Ovary (tissue), 9 donors: ENCODE measurements around the gene FGF19. TPM values are rescaled to one million over a fixed set of nuclear protein-coding genes. Genes with fewer than 3 reads are reported as not detected.

Experiments
- DNase-seq, 5 donors: peaks; one replicate each; pipeline ENCODE4 v3.0.0-alpha.2; 2019 to 2020
- H3K27ac ChIP-seq, 2 donors: fragments of 200-600 bp; one replicate each; pipeline versions ENCODE4 v1.5.1 to v1.8.0; 2019 to 2022
- H3K27me3 ChIP-seq: fragments of 200-600 bp; one replicate; pipeline ENCODE4 v1.8.0; 2022
- H3K36me3 ChIP-seq: fragments of 200-600 bp; sonication (generic); one replicate; pipeline ENCODE4 v1.5.1; 2019
- H3K4me1 ChIP-seq: one replicate; pipeline ENCODE4 v1.8.1; 2013; ENCODE audit warnings: mild to moderate bottlenecking, moderate library complexity; ENCODE audit not compliant: insufficient read depth
- H3K4me3 ChIP-seq: fragments of 200-600 bp; sonication (generic); one replicate; pipeline ENCODE4 v1.5.1; 2017
- H3K9me3 ChIP-seq, 2 donors: fragments of 200-600 bp in 1 of 2; sonication (generic) in 1 of 2; one replicate each; pipeline versions ENCODE4 v1.5.1 to v1.8.1; 2013 to 2019; ENCODE audit warnings: mild to moderate bottlenecking in 1 of 2, moderate library complexity in 1 of 2
- CTCF ChIP-seq, 3 donors: fragments of 450-650 bp in 2 of 3; fragments of 200-600 bp in 1 of 3; IDR thresholded peaks; one replicate each; pipeline versions ENCODE4 v1.5.1 to v1.8.0; 2016 to 2022; ENCODE audit warnings: antibody characterized with exemption in 3 of 3, mild to moderate bottlenecking in 1 of 3
- EP300 ChIP-seq: sonication (generic); formaldehyde crosslinking; IDR thresholded peaks from one replicate; pipeline ENCODE4 v1.6.1; 2017; ENCODE audit warnings: antibody characterized with exemption
- POLR2A ChIP-seq: fragments of 450-650 bp; IDR thresholded peaks from one replicate; pipeline ENCODE4 v1.6.1; 2017; ENCODE audit warnings: antibody characterized with exemption, mild to moderate bottlenecking, moderate library complexity
- WGBS, 3 donors: extraction: QIAGEN DNeasy Blood & Tissue Kit in 1 of 3; methylation state at CpG; one replicate each; pipeline versions ENCODE4 v1.1.5 to v1.1.7; 2013 to 2017; 5-methylcytosine and 5-hydroxymethylcytosine counted together
- intact Hi-C, 4 donors: fragments of 100-400 bp; cut with DNase I; formaldehyde crosslinking; loops; one replicate each; pipeline versions ENCODE4 v1.11.0 to v1.15.1; 2022 to 2023
- polyA plus RNA-seq, 2 donors: library from polyadenylated mRNA; stranded (reverse); fragments of 200-250 nt in 1 of 2; fragments of 350-450 nt in 1 of 2; fragmentation: Illumina TruSeq in 1 of 2; extraction: RNeasy Lipid Tissue Mini Kit (QIAGEN cat#74804) in 1 of 2; gene quantifications; one replicate each; pipeline ENCODE4 v1.2.3, GENCODE V29; 2013 to 2014
- total RNA-seq, 7 donors: library from RNA; depleted of rRNA in 2 of 7; stranded (reverse); fragments of >200 nt in 2 of 7; fragmentation: NEBNext Ultra II Directional in 3 of 7; extraction: Animal tissue kit (Norgen Biotek cat#: 25700) in 3 of 7; gene quantifications; one replicate each; pipeline versions ENCODE4 v1.1.0 to v1.2.4, GENCODE V29; 2016 to 2023
- donor health status: DM: no; HTN: no; CAD: no; lungs with moderate emphysema.
- donor health status: DM: no; HTN: no; CAD: no.
- donor health status: Bipolar disorder and iron deficiency.
- donor health status: DM: yes; HTN: yes; CAD: no.
- donor health status: DM: no; HTN: no; CAD: no.
- donor health status: DM: yes; HTN: yes; CAD: no.

Gene FGF19
- total and polyA plus RNA-seq, 9 donors = 0.31 TPM; not detected in 8

- intact Hi-C loops = no loop called here
- TF ChIP-seq EP300 = no peak
- no peak for TF ChIP-seq CTCF (IDR thresholded peaks at IDR 0.05)
- no peak for TF ChIP-seq POLR2A
- WGBS, 3 donors = 88 to 90% (median 89%) methylated on average over 26 of the region's 26 CpGs
- no peak overlapping the region for H3K4me3 ChIP-seq
- H3K27me3 ChIP-seq = no peaks in the 10 kb centered on the region
- peaks cover 1% of the 10 kb centered on the region for H3K4me1 ChIP-seq
- no peaks in the 10 kb centered on the region for H3K36me3 ChIP-seq
- peak in 1 of 5 donors; percentile 11 for DNase-seq
- H3K27ac ChIP-seq = no peak overlapping the region
- H3K9me3 ChIP-seq = no peaks in the 10 kb centered on the region
These were observed 35.9 kb downstream of the FGF19 start for GRCh38 chr11:69667619-69668604.

- Histone ChIP-seq H3K9me3 (no peaks in the 10 kb centered on the region), H3K27ac (no peak overlapping the region), H3K4me3 (no peak overlapping the region), H3K4me1 (peaks cover 1% of the 10 kb centered on the region), H3K27me3 (no peaks in the 10 kb centered on the region), H3K36me3 (no peaks in the 10 kb centered on the region)
- TF ChIP-seq CTCF (IDR thresholded peaks at IDR 0.05) (no peak), POLR2A (no peak), EP300 (no peak)
- DNase-seq = peak in 1 of 5 donors; percentile 10
- WGBS, 3 donors = 86 to 88% (median 88%) methylated on average over 33 of the region's 33 CpGs
- intact Hi-C loops = no loop called here
These were observed 36.9 kb downstream of the FGF19 start for GRCh38 chr11:69666752-69667536.

- H3K27me3 ChIP-seq = no peaks in the 10 kb centered on the region
- no peak for TF ChIP-seq EP300
- no peak for TF ChIP-seq CTCF (IDR thresholded peaks at IDR 0.05)
- TF ChIP-seq POLR2A = no peak
- peaks cover 1% of the 10 kb centered on the region for H3K4me1 ChIP-seq
- no peak overlapping the region for H3K27ac ChIP-seq
- no peak overlapping the region for H3K4me3 ChIP-seq
- WGBS, 3 donors = 89 to 93% (median 89%) methylated on average over 14 of the region's 14 CpGs
- no peaks in the 10 kb centered on the region for H3K36me3 ChIP-seq
- intact Hi-C loops = no loop called here
- DNase-seq = peak in 1 of 5 donors; percentile 12
- H3K9me3 ChIP-seq = no peaks in the 10 kb centered on the region
These were observed 37.6 kb downstream of the FGF19 start for GRCh38 chr11:69666261-69666660.

GRCh38 chr11:69665669-69666068 lies 38.2 kb downstream of the FGF19 start:
- Histone ChIP-seq H3K4me1 (peaks cover 1% of the 10 kb centered on the region), H3K4me3 (no peak overlapping the region), H3K27me3 (no peaks in the 10 kb centered on the region), H3K36me3 (no peaks in the 10 kb centered on the region), H3K9me3 (no peaks in the 10 kb centered on the region), H3K27ac (no peak overlapping the region)
- WGBS, 3 donors = 88 to 93% (median 92%) methylated on average over 11 of the region's 11 CpGs
- DNase-seq = no peak
- TF ChIP-seq POLR2A = no peak
- TF ChIP-seq EP300 = no peak
- TF ChIP-seq CTCF (IDR thresholded peaks at IDR 0.05) = no peak
- intact Hi-C loops = no loop called here
